Measurements from ENCODE around the gene B3GALNT2.

- TF ChIP-seq CTCF (IDR thresholded peaks at IDR 0.05), result no peak
- TF ChIP-seq POLR2A (IDR thresholded peaks at IDR 0.05), result no peak
These were observed 73.3 kb downstream of the B3GALNT2 start for GRCh38 chr1:235430991-235431390.
